Measurements from ENCODE around the gene PRLH.

The PRLH gene

DNA sequence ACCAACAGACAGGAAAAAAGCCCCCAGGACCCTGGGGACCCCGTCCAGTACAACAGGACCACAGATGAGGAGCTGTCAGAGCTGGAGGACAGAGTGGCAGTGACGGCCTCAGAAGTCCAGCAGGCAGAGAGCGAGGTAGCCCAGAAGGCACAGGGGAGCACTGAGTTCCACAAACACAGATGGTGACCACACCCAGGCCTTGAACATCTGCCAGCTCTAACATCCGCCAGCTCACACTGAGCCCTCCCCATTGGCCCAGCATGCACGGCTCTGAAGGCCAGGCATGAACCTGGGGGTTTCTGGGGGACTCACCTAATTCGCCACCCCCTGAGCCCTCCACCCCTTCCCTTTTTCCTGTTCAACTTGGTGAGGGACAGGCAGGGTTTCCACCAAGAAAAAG is 25.6 kb upstream of the PRLH start:
- no peaks in the 10 kb centered on the region for H3K9me3 ChIP-seq (ENCODE audit: insufficient read depth, low read depth, low read length)
- no peaks in the 10 kb centered on the region for H3K27me3 ChIP-seq (ENCODE audit: insufficient read depth, low read length, poor library complexity, severe bottlenecking)
- H3K4me3 ChIP-seq (ENCODE audit: low read length, poor library complexity, severe bottlenecking): no peak overlapping the region
- no peak overlapping the region for H3K4me2 ChIP-seq (ENCODE audit: low read depth, low read length, poor library complexity, severe bottlenecking)
- H3K9me2 ChIP-seq (replicated peaks; ENCODE audit: low read depth, low read length): no peaks in the 10 kb centered on the region
- no peaks in the 10 kb centered on the region for H4K20me1 ChIP-seq (ENCODE audit: insufficient read depth, low read length, poor library complexity, severe bottlenecking)
- no peaks in the 10 kb centered on the region for H3K36me3 ChIP-seq (ENCODE audit: insufficient read depth, low read length)
- H2AFZ ChIP-seq (ENCODE audit: low read length): no peak overlapping the region
- no peaks in the 10 kb centered on the region for H3K4me1 ChIP-seq (ENCODE audit: insufficient read depth, low read length, poor library complexity, severe bottlenecking)
- H3K9ac ChIP-seq (ENCODE audit: low read depth, low read length, poor library complexity, severe bottlenecking): no peak overlapping the region
- TF ChIP-seq, protein P1, sequence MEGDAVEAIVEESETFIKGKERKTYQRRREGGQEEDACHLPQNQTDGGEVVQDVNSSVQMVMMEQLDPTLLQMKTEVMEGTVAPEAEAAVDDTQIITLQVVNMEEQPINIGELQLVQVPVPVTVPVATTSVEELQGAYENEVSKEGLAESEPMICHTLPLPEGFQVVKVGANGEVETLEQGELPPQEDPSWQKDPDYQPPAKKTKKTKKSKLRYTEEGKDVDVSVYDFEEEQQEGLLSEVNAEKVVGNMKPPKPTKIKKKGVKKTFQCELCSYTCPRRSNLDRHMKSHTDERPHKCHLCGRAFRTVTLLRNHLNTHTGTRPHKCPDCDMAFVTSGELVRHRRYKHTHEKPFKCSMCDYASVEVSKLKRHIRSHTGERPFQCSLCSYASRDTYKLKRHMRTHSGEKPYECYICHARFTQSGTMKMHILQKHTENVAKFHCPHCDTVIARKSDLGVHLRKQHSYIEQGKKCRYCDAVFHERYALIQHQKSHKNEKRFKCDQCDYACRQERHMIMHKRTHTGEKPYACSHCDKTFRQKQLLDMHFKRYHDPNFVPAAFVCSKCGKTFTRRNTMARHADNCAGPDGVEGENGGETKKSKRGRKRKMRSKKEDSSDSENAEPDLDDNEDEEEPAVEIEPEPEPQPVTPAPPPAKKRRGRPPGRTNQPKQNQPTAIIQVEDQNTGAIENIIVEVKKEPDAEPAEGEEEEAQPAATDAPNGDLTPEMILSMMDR (conservative IDR thresholded peaks at IDR 0.05; ENCODE audit: low read length): no peak
- no peak for TF ChIP-seq EZH2phosphoT487 (IDR thresholded peaks at IDR 0.05; ENCODE audit: borderline replicate concordance)
- no peaks in the 10 kb centered on the region for H3K79me2 ChIP-seq (ENCODE audit: insufficient read depth, low read length)
- no peaks in the 10 kb centered on the region for H3F3A ChIP-seq (ENCODE audit: low read depth)

DNA sequence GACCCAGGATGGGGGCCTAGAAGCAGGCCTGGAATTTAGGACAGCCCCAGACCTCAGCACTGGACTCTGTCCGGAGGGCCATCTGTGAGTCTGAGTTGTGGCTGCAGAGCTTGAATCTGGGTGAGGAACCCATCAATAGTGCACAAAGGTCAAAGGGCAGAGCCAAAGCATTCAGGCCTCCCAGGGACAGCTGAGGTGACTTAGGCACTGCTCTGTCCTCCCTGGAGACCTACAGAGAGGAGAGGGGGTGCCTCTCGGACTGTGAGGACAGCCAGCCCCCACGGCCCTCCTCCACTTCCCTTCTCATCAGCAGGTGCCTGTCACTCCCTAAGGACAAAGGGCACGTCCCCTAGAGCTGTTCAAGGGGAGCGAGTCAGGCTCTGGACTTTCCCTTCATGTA is 25.1 kb upstream of the PRLH start:
- no peaks in the 10 kb centered on the region for H3K79me2 ChIP-seq (ENCODE audit: insufficient read depth, low read length)
- no peak overlapping the region for H3K4me2 ChIP-seq (ENCODE audit: low read depth, low read length, poor library complexity, severe bottlenecking)
- no peak overlapping the region for H2AFZ ChIP-seq (ENCODE audit: low read length)
- H3K4me3 ChIP-seq (ENCODE audit: low read length, poor library complexity, severe bottlenecking): no peak overlapping the region
- H3K9ac ChIP-seq (ENCODE audit: low read depth, low read length, poor library complexity, severe bottlenecking): no peak overlapping the region
- H3K36me3 ChIP-seq (ENCODE audit: insufficient read depth, low read length): no peaks in the 10 kb centered on the region
- no peaks in the 10 kb centered on the region for H3K4me1 ChIP-seq (ENCODE audit: insufficient read depth, low read length, poor library complexity, severe bottlenecking)
- H3K9me2 ChIP-seq (replicated peaks; ENCODE audit: low read depth, low read length): no peaks in the 10 kb centered on the region
- H3K9me3 ChIP-seq (ENCODE audit: insufficient read depth, low read depth, low read length): no peaks in the 10 kb centered on the region
- no peaks in the 10 kb centered on the region for H3F3A ChIP-seq (ENCODE audit: low read depth)
- no peaks in the 10 kb centered on the region for H4K20me1 ChIP-seq (ENCODE audit: insufficient read depth, low read length, poor library complexity, severe bottlenecking)
- no peak for TF ChIP-seq EZH2phosphoT487 (IDR thresholded peaks at IDR 0.05; ENCODE audit: borderline replicate concordance)
- TF ChIP-seq, protein P1 (conservative IDR thresholded peaks at IDR 0.05; ENCODE audit: low read length): no peak
- H3K27me3 ChIP-seq (ENCODE audit: insufficient read depth, low read length, poor library complexity, severe bottlenecking): no peaks in the 10 kb centered on the region

DNA sequence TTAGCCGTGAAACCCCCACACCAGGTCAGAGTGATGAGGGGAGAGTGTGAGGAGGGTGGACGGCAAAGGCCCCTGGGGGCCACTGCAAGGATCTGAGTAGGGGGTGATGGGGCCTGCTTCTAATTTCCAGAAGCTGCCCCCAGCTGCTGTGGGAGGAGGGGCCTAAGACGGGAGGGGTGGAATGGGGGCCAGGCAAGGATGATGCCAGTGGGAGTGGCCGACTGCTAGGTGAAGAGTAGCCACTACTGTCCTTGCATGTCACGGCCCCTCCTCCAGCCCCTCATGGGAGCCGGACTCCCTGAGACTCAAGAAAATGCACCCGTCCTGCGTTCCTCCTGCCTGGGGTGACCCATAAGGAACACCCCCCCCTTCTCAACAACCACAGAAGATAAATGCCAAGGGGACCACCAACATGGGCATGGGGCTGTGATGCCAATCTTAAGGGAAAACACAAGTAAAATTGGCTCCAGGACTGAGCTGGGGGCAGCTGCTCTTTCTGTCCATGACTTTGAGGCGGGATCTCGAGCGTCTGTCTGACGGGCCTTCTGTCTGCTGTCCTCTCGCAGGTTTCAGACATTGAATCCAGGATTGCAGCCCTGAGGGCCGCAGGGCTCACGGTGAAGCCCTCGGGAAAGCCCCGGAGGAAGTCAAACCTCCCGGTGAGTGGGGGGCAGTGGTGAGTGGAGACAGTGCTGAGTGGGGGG is 24.2 kb upstream of the PRLH start:
- Histone ChIP-seq H3K9me3 (ENCODE audit: insufficient read depth, low read depth, low read length) (no peaks in the 10 kb centered on the region), H3K27me3 (ENCODE audit: insufficient read depth, low read length, poor library complexity, severe bottlenecking) (no peaks in the 10 kb centered on the region), H3K4me2 (ENCODE audit: low read depth, low read length, poor library complexity, severe bottlenecking) (no peak overlapping the region), H3K79me2 (ENCODE audit: insufficient read depth, low read length) (no peaks in the 10 kb centered on the region), H3K9ac (ENCODE audit: low read depth, low read length, poor library complexity, severe bottlenecking) (no peak overlapping the region), H3F3A (ENCODE audit: low read depth) (no peaks in the 10 kb centered on the region), H2AFZ (ENCODE audit: low read length) (no peak overlapping the region), H3K4me3 (ENCODE audit: low read length, poor library complexity, severe bottlenecking) (no peak overlapping the region), H3K4me1 (ENCODE audit: insufficient read depth, low read length, poor library complexity, severe bottlenecking) (no peaks in the 10 kb centered on the region), H3K9me2 (replicated peaks; ENCODE audit: low read depth, low read length) (no peaks in the 10 kb centered on the region), H4K20me1 (ENCODE audit: insufficient read depth, low read length, poor library complexity, severe bottlenecking) (no peaks in the 10 kb centered on the region), H3K36me3 (ENCODE audit: insufficient read depth, low read length) (no peaks in the 10 kb centered on the region)
- no peak for TF ChIP-seq EZH2phosphoT487 (IDR thresholded peaks at IDR 0.05; ENCODE audit: borderline replicate concordance)
- TF ChIP-seq, protein P1 (conservative IDR thresholded peaks at IDR 0.05; ENCODE audit: low read length): no peak
